Right lobe of liver (tissue), 6 donors: ENCODE measurements around the gene ANGPTL4. TPM values are rescaled to one million over a fixed set of nuclear protein-coding genes. Genes with fewer than 3 reads are reported as not detected.
A peak's percentile ranks its signal among the peaks of the same experiment; 100 is the strongest.
"Not testable (repeated sequence)": the region's sequence is repeated elsewhere in the genome, so short reads cannot be mapped to it uniquely, and the experiment has no call there.

Experiments used
- ATAC-seq, 4 donors: fragments of 200-7000 bp; cut with Tn5 transposase; one replicate each; pipeline ENCODE4 v1.9.1; 2020; ENCODE audit warnings: mild to moderate bottlenecking in 4 of 4, moderate library complexity in 4 of 4
- DNase-seq, 3 donors: peaks; one replicate each; pipeline ENCODE4 v3.0.0-alpha.2; 2020
- H3K27ac ChIP-seq, 3 donors: fragments of 200-600 bp; one replicate each; pipeline ENCODE4 v1.8.0; 2022
- H3K27me3 ChIP-seq, 2 donors: fragments of 200-600 bp; one replicate each; pipeline ENCODE4 v1.8.0; 2022
- H3K36me3 ChIP-seq, 4 donors: fragments of 200-600 bp; sonication (generic) in 1 of 4; one replicate each; pipeline versions ENCODE4 v1.5.1 to v1.8.0; 2017 to 2022; ENCODE audit warnings: control low read depth in 1 of 4
- H3K4me1 ChIP-seq, 4 donors: fragments of 200-600 bp; sonication (generic) in 1 of 4; one replicate each; pipeline versions ENCODE4 v1.5.1 to v1.8.0; 2017 to 2022; ENCODE audit warnings: control low read depth in 1 of 4
- H3K4me3 ChIP-seq, 3 donors: fragments of 200-600 bp; one replicate each; pipeline ENCODE4 v1.8.0; 2022
- H3K9me3 ChIP-seq, 4 donors: fragments of 200-600 bp; sonication (generic) in 1 of 4; one replicate each; pipeline versions ENCODE4 v1.5.1 to v1.8.0; 2017 to 2022; ENCODE audit warnings: control low read depth in 1 of 4
- POLR2A ChIP-seq: fragments of 450-650 bp; IDR thresholded peaks from one replicate; pipeline ENCODE4 v1.6.1; 2017; ENCODE audit warnings: antibody characterized with exemption, mild to moderate bottlenecking
- WGBS: methylation state at CpG from one replicate; pipeline ENCODE4 v1.1.6; 2018; ENCODE audit warnings: low coverage, low lambda C conversion rate; ENCODE audit not compliant: insufficient coverage; ENCODE audit errors: missing lambda C conversion rate; 5-methylcytosine and 5-hydroxymethylcytosine counted together
- intact Hi-C, 2 donors: fragments of 100-400 bp; cut with DNase I; formaldehyde crosslinking; loops; one replicate each; pipeline versions ENCODE4 v1.11.2 to v1.14.1; 2022
- total RNA-seq, 6 experiments: library from RNA; depleted of rRNA in 2 of 6; stranded (reverse); fragments of >200 nt in 2 of 6; fragmentation: NEBNext Ultra II Directional in 3 of 6; extraction: Animal tissue kit (Norgen Biotek cat#: 25700) in 3 of 6; gene quantifications; one replicate each; pipeline versions ENCODE4 v1.1.0 to v1.2.4, GENCODE V29; 2016 to 2023
- TF ChIP-seq, protein P1 (sequence below), 4 donors: fragments of 200-600 bp in 3 of 4; fragments of 450-650 bp in 1 of 4; IDR thresholded peaks; one replicate each; pipeline versions ENCODE4 v1.5.1 to v1.8.0; 2016 to 2022; ENCODE audit warnings: antibody characterized with exemption in 4 of 4, mild to moderate bottlenecking in 2 of 4
- donor health status: DM: no; HTN: yes; CAD: no.
- donor health status: DM: no; HTN: no; CAD: no.
- donor health status: DM: no; HTN: no; CAD: no.
- donor health status: DM: no; HTN: yes; CAD: no.
- donor health status: DM: no; HTN: yes; CAD: no.

ANGPTL4 gene
- total RNA-seq, 6 experiments from 2014 or later: 2.3 to 204 (median 125) TPM

- Histone ChIP-seq H3K4me3 (no peak overlapping the region), H3K9me3 (no peaks in the 10 kb centered on the region), H3K27ac (peak overlapping the region; percentile 33 to 72 (median 53)), H3K27me3 (no peaks in the 10 kb centered on the region), H3K4me1 (peaks cover 0 to 53% (median 25%) of the 10 kb centered on the region in 4 donors), H3K36me3 (peaks cover 0 to 19% (median 4%) of the 10 kb centered on the region in 4 donors)
- ATAC-seq (peak in 3 of 4 donors; percentile 0 to 34 (median 2)), DNase-seq (no peak)
- 47% methylated on average over 9 of the region's 19 CpGs for WGBS
- TF ChIP-seq, protein P1, sequence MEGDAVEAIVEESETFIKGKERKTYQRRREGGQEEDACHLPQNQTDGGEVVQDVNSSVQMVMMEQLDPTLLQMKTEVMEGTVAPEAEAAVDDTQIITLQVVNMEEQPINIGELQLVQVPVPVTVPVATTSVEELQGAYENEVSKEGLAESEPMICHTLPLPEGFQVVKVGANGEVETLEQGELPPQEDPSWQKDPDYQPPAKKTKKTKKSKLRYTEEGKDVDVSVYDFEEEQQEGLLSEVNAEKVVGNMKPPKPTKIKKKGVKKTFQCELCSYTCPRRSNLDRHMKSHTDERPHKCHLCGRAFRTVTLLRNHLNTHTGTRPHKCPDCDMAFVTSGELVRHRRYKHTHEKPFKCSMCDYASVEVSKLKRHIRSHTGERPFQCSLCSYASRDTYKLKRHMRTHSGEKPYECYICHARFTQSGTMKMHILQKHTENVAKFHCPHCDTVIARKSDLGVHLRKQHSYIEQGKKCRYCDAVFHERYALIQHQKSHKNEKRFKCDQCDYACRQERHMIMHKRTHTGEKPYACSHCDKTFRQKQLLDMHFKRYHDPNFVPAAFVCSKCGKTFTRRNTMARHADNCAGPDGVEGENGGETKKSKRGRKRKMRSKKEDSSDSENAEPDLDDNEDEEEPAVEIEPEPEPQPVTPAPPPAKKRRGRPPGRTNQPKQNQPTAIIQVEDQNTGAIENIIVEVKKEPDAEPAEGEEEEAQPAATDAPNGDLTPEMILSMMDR (IDR thresholded peaks at IDR 0.05): no peak
- TF ChIP-seq POLR2A: no peak
- intact Hi-C loops: no loop called here
Measured at GRCh38 chr19:8370176-8371010, 6.4 kb downstream of the ANGPTL4 start.

GRCh38 chr19:8371011-8371804 is 7.3 kb downstream of the ANGPTL4 start:
- TF ChIP-seq, protein P1 (IDR thresholded peaks at IDR 0.05): no peak
- peak; percentile 39 for TF ChIP-seq POLR2A
- Histone ChIP-seq H3K9me3 (no peaks in the 10 kb centered on the region), H3K27ac (peak overlapping the region; percentile 22 to 72 (median 53)), H3K4me1 (peaks cover 0 to 53% (median 23%) of the 10 kb centered on the region in 4 donors), H3K36me3 (peaks cover 0 to 19% (median 4%) of the 10 kb centered on the region in 4 donors), H3K27me3 (no peaks in the 10 kb centered on the region), H3K4me3 (no peak overlapping the region)
- peak in 2 of 4 donors; percentile 0 for ATAC-seq
- peak in 1 of 3 donors; percentile 43 for DNase-seq
- WGBS: 59% methylated on average over 5 of the region's 28 CpGs
- intact Hi-C loops: no loop called here

DNA sequence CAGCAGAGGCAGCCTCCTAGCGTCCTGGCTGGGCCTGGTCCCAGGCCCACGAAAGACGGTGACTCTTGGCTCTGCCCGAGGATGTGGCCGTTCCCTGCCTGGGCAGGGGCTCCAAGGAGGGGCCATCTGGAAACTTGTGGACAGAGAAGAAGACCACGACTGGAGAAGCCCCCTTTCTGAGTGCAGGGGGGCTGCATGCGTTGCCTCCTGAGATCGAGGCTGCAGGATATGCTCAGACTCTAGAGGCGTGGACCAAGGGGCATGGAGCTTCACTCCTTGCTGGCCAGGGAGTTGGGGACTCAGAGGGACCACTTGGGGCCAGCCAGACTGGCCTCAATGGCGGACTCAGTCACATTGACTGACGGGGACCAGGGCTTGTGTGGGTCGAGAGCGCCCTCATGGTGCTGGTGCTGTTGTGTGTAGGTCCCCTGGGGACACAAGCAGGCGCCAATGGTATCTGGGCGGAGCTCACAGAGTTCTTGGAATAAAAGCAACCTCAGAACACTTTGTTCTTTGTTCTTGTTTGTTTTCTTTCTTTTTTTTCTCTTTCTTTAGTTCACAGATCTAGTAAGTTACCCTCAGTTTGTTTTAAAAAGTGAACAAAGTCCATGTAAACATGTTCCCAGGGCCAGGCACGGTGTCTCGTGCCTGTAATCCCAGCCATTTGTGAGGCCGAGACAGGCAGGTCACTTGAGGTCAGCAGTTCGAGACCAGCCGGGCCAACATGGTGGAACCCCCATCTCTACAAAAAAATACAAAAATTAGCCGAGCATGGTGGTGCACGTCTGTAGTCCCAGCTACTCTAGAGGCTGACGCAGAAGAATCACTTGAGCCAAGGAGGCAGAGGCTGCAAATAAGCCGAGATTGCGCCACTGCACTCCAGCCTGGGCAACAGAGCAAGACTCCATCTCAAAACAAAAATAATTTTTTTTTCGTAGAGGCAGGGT is 10.2 kb downstream of the ANGPTL4 start:
- H3K27me3 ChIP-seq: no peaks in the 10 kb centered on the region
- TF ChIP-seq, protein P1 (IDR thresholded peaks at IDR 0.05): peak in 3 of 4 donors; percentile 12 to 70 (median 56)
- no peak for TF ChIP-seq POLR2A
- peak; percentile 63 to 93 (median 88) for ATAC-seq
- H3K4me1 ChIP-seq: peaks cover 0 to 31% (median 14%) of the 10 kb centered on the region in 4 donors
- H3K36me3 ChIP-seq: peaks cover 0 to 16% (median 4%) of the 10 kb centered on the region in 4 donors
- H3K4me3 ChIP-seq: no peak overlapping the region
- no peaks in the 10 kb centered on the region for H3K9me3 ChIP-seq
- 45% methylated on average over 14 of the region's 26 CpGs for WGBS
- intact Hi-C loops: no loop called here
- DNase-seq: peak in 2 of 3 donors; percentile 87 to 89
- peak overlapping the region; percentile 23 to 92 (median 90) for H3K27ac ChIP-seq

GRCh38 chr19:8375766-8376165 is 11.8 kb downstream of the ANGPTL4 start:
- H3K27me3 ChIP-seq, H3K27ac ChIP-seq, ATAC-seq, H3K4me3 ChIP-seq, H3K9me3 ChIP-seq, intact Hi-C loops: not testable (repeated sequence)
- Histone ChIP-seq H3K36me3 (peaks cover 0 to 16% (median 4%) of the 10 kb centered on the region in 4 donors), H3K4me1 (peaks cover 0 to 21% (median 7%) of the 10 kb centered on the region in 4 donors)
- peak in 1 of 3 donors; percentile 19 for DNase-seq
- WGBS: no CpG with 5 or more reads among the region's 32 CpGs

DNA sequence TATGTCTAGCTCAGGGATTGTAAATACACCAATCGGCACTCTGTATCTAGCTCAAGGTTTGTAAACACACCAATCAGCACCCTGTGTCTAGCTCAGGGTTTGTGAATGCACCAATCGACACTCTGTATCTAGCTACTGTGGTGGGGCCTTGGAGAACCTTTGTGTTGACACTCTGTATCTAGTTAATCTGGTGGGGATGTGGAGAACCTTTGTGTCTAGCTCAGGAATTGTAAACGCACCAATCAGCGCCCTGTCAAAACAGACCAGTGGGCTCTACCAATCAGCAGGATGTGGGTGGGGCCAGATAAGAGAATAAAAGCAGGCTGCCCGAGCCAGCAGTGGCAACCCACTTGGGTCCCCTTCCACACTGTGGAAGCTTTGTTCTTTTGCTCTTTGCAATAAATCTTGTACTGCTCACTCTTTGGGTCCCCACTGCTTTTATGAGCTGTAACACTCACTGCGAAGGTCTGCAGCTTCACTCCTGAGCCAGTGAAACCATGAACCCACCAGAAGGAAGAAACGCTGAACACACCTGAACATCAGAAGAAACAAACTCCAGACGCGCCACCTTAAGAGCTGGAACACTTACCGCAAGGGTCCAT is 12.5 kb downstream of the ANGPTL4 start:
- H3K9me3 ChIP-seq, ATAC-seq, intact Hi-C loops, DNase-seq, H3K27me3 ChIP-seq, H3K4me3 ChIP-seq, H3K27ac ChIP-seq: not testable (repeated sequence)
- Histone ChIP-seq H3K4me1 (peaks cover 0 to 14% (median 4%) of the 10 kb centered on the region in 4 donors), H3K36me3 (peaks cover 0 to 16% (median 4%) of the 10 kb centered on the region in 4 donors)
- WGBS: 98% methylated on average over 4 of the region's 10 CpGs
